RWPE2 (cell line): ENCODE results near the gene ABHD11.

Source experiments
- ATAC-seq: fragments of 200-7000 bp; cut with Tn5 transposase; 3 replicates; pipeline ENCODE4 v1.9.1; 2021; ENCODE audit warnings: low read depth
- DNase-seq: peaks from one replicate; pipeline ENCODE4 v3.0.0-alpha.2; 2020; ENCODE audit warnings: low spot score
- H3K27ac ChIP-seq: fragments of 450-650 bp; 2 replicates; pipeline ENCODE4 v1.5.1; 2017; ENCODE audit warnings: mild to moderate bottlenecking; ENCODE audit not compliant: poor library complexity, severe bottlenecking
- H3K27me3 ChIP-seq: fragments of 250-450 bp; sonication (Bioruptor Pico); 2 replicates; pipeline ENCODE4 v1.5.1; 2021; ENCODE audit warnings: mild to moderate bottlenecking, moderate library complexity; ENCODE audit not compliant: insufficient read depth, poor library complexity, severe bottlenecking
- H3K36me3 ChIP-seq: fragments of 250-450 bp; sonication (Bioruptor Pico); 2 replicates; pipeline ENCODE4 v1.5.1; 2020; ENCODE audit warnings: low read depth, mild to moderate bottlenecking, moderate library complexity
- H3K4me1 ChIP-seq: fragments of 250-450 bp; sonication (Bioruptor Pico); 2 replicates; pipeline ENCODE4 v1.5.1; 2021; ENCODE audit warnings: mild to moderate bottlenecking, moderate library complexity; ENCODE audit not compliant: insufficient read depth, poor library complexity, severe bottlenecking
- H3K4me3 ChIP-seq: fragments of 250-450 bp; sonication (Bioruptor Pico); 2 replicates; pipeline ENCODE4 v1.5.1; 2021; ENCODE audit warnings: mild to moderate bottlenecking, moderate library complexity; ENCODE audit not compliant: severe bottlenecking
- H3K9me3 ChIP-seq: fragments of 250-450 bp; sonication (Bioruptor Pico); 2 replicates; pipeline ENCODE4 v1.5.1; 2021; ENCODE audit warnings: mild to moderate bottlenecking, moderate library complexity; ENCODE audit not compliant: severe bottlenecking
- CTCF ChIP-seq: fragments of 450-650 bp; IDR thresholded peaks from one replicate; pipeline ENCODE4 v1.5.1; 2017; ENCODE audit warnings: mild to moderate bottlenecking, moderate library complexity; ENCODE audit not compliant: poor library complexity, severe bottlenecking

ABHD11 gene

GRCh38 chr7:73769481-73770001 lies 30.9 kb upstream of the ABHD11 start:
- peaks cover 14% of the 10 kb centered on the region for H3K27me3 ChIP-seq
- H3K4me3 ChIP-seq = peak overlapping the region; percentile 25
- no peaks in the 10 kb centered on the region for H3K4me1 ChIP-seq
- DNase-seq (no peak), ATAC-seq (no peak)
- H3K9me3 ChIP-seq = no peaks in the 10 kb centered on the region
- H3K27ac ChIP-seq = no peak overlapping the region
- no peaks in the 10 kb centered on the region for H3K36me3 ChIP-seq
- TF ChIP-seq CTCF = no peak

- Histone ChIP-seq H3K9me3 (no peaks in the 10 kb centered on the region), H3K27me3 (peaks cover 14% of the 10 kb centered on the region), H3K4me3 (no peak overlapping the region), H3K27ac (no peak overlapping the region), H3K36me3 (no peaks in the 10 kb centered on the region), H3K4me1 (no peaks in the 10 kb centered on the region)
- TF ChIP-seq CTCF = no peak
- ATAC-seq (no peak), DNase-seq (no peak)
These were observed 30.3 kb upstream of the ABHD11 start for GRCh38 chr7:73768641-73769480.

- Histone ChIP-seq H3K4me1 (no peaks in the 10 kb centered on the region), H3K9me3 (no peaks in the 10 kb centered on the region), H3K27me3 (peaks cover 14% of the 10 kb centered on the region), H3K27ac (no peak overlapping the region), H3K4me3 (no peak overlapping the region), H3K36me3 (no peaks in the 10 kb centered on the region)
- TF ChIP-seq CTCF = no peak
- no peak for ATAC-seq
- no peak for DNase-seq
These were observed 28.1 kb upstream of the ABHD11 start for GRCh38 chr7:73766556-73767229.

GRCh38 chr7:73762659-73762999 lies 24.0 kb upstream of the ABHD11 start:
- ATAC-seq = no peak
- no peaks in the 10 kb centered on the region for H3K9me3 ChIP-seq
- TF ChIP-seq CTCF = no peak
- no peak overlapping the region for H3K27ac ChIP-seq
- H3K4me1 ChIP-seq = no peaks in the 10 kb centered on the region
- DNase-seq = no peak
- H3K27me3 ChIP-seq = no peaks in the 10 kb centered on the region
- no peaks in the 10 kb centered on the region for H3K36me3 ChIP-seq
- H3K4me3 ChIP-seq = no peak overlapping the region
